B cell (primary cell): ENCODE results near the gene ZSWIM6. TPM values are rescaled to one million over a fixed set of nuclear protein-coding genes. Genes with fewer than 3 reads are reported as not detected.

Source experiments
- ATAC-seq: fragments of 200-7000 bp; cut with Tn5 transposase; one replicate; pipeline ENCODE4 v1.10.0; 2021; ENCODE audit warnings: low read depth, mild to moderate bottlenecking, moderate number of reproducible peaks, moderate library complexity
- CTCF ChIA-PET: fragments of 350-600 bp; sonication (Branson Sonifier 250); formaldehyde crosslinking; loops from one replicate; lab custom pipeline; 2021; ENCODE audit warnings: antibody characterized with exemption, inconsistent platforms; lab: Charles Lee
- POLR2A ChIA-PET: fragments of 350-600 bp; sonication (Branson Sonifier 250); formaldehyde crosslinking; loops from one replicate; lab custom pipeline; 2021; ENCODE audit warnings: antibody characterized with exemption; lab: Charles Lee
- DNase-seq: peaks from one replicate; pipeline ENCODE4 v3.0.0; 2013
- H2AFZ ChIP-seq: 2 replicates; pipeline ENCODE4 v1.6.1; 2012; ENCODE audit warnings: mild to moderate bottlenecking, low read depth, low read length; ENCODE audit not compliant: insufficient read depth, poor library complexity, severe bottlenecking
- H3K27ac ChIP-seq, 2 donors: 1 replicate in 1 of 2; 2 replicates in 1 of 2; pipeline ENCODE4 v1.5.1; 2012 to 2013; ENCODE audit warnings: low read length in 2 of 2, mild to moderate bottlenecking in 2 of 2, moderate library complexity in 1 of 2
- H3K27me3 ChIP-seq, 4 experiments: fragments of 200-600 bp in 1 of 4; sonication (generic) in 1 of 4; replicated peaks in 1 of 4; 1 replicate in 2 of 4; 2 replicates in 2 of 4; pipeline versions ENCODE4 v1.6.1 to v1.7.0; 2013 to 2016; ENCODE audit warnings: low read length in 3 of 4, mild to moderate bottlenecking in 2 of 4, mixed read lengths in 1 of 4, moderate library complexity in 1 of 4; ENCODE audit not compliant: insufficient read depth in 4 of 4, control insufficient read depth in 3 of 4; ENCODE audit errors: control extremely low read depth in 1 of 4
- H3K36me3 ChIP-seq, 2 experiments: replicated peaks in 1 of 2; 1 replicate in 1 of 2; 2 replicates in 1 of 2; pipeline versions ENCODE4 v1.6.1 to v1.7.1; 2013; ENCODE audit warnings: low read length in 1 of 2; ENCODE audit not compliant: insufficient read depth in 2 of 2, control insufficient read depth in 1 of 2; ENCODE audit errors: control extremely low read depth in 1 of 2, extremely low read depth in 1 of 2
- H3K4me1 ChIP-seq, 2 donors: fragments of 200-600 bp in 1 of 2; sonication (generic) in 1 of 2; 1 replicate in 1 of 2; 2 replicates in 1 of 2; pipeline versions ENCODE4 v1.5.1 to v1.6.1; 2013 to 2017; ENCODE audit warnings: low read length in 2 of 2; ENCODE audit not compliant: control insufficient read depth in 2 of 2, insufficient read depth in 2 of 2
- H3K4me2 ChIP-seq: replicated peaks from 2 replicates; pipeline ENCODE3; 2012; ENCODE audit warnings: mild to moderate bottlenecking, low read depth, low read length; ENCODE audit not compliant: poor library complexity, severe bottlenecking
- H3K4me3 ChIP-seq, 5 experiments: fragments of 200-600 bp in 1 of 5; sonication (generic) in 1 of 5; 1 replicate in 3 of 5; 2 replicates in 2 of 5; pipeline versions ENCODE4 v1.5.1 to v1.7.0; 2011 to 2016; ENCODE audit warnings: low read length in 4 of 5, mild to moderate bottlenecking in 4 of 5, low read depth in 2 of 5, control low read depth in 1 of 5, moderate library complexity in 1 of 5; ENCODE audit not compliant: insufficient read depth in 1 of 5; ENCODE audit errors: control extremely low read depth in 1 of 5, extremely low read depth in 1 of 5
- H3K79me2 ChIP-seq: fragments of 200-600 bp; sonication (generic); one replicate; pipeline ENCODE4 v1.6.0; 2016; ENCODE audit warnings: low read length; ENCODE audit not compliant: control insufficient read depth, insufficient read depth
- H3K9ac ChIP-seq: fragments of 200-600 bp; sonication (generic); 2 replicates; pipeline ENCODE4 v1.6.1; 2017; ENCODE audit warnings: mild to moderate bottlenecking, low read length, moderate library complexity
- H3K9me3 ChIP-seq, 3 donors: one replicate each; pipeline versions ENCODE4 v1.6.1 to v1.7.1; 2013; ENCODE audit warnings: low read length in 2 of 3; ENCODE audit not compliant: control insufficient read depth in 2 of 3, insufficient read depth in 1 of 3; ENCODE audit errors: control extremely low read depth in 1 of 3
- H4K20me1 ChIP-seq: 2 replicates; pipeline ENCODE4 v1.6.0; 2012; ENCODE audit warnings: mild to moderate bottlenecking, low read length; ENCODE audit not compliant: insufficient read depth, control insufficient read depth, poor library complexity, severe bottlenecking
- H3K27ac Mint-ChIP-seq: one replicate; pipeline ENCODE4 v1.8.0; 2021; ENCODE audit warnings: mixed read lengths
- H3K27me3 Mint-ChIP-seq: one replicate; pipeline ENCODE4 v1.8.0; 2021; ENCODE audit warnings: mixed read lengths
- H3K4me1 Mint-ChIP-seq: one replicate; pipeline ENCODE4 v1.8.0; 2021; ENCODE audit warnings: mixed read lengths
- H3K4me3 Mint-ChIP-seq: one replicate; pipeline ENCODE4 v1.8.0; 2021; ENCODE audit warnings: mixed read lengths
- H3K9me3 Mint-ChIP-seq: one replicate; pipeline ENCODE4 v1.8.0; 2022; ENCODE audit warnings: mixed read lengths; ENCODE audit not compliant: insufficient read depth
- CTCF ChIP-seq: fragments of 200-600 bp; IDR thresholded peaks from one replicate; pipeline ENCODE4 v1.8.0; 2022; ENCODE audit warnings: antibody characterized with exemption, mild to moderate bottlenecking
- EZH2 ChIP-seq: IDR thresholded peaks from 2 replicates; pipeline ENCODE4 v1.6.1; 2012; ENCODE audit warnings: borderline replicate concordance, low read depth, mild to moderate bottlenecking, moderate library complexity, low read length; ENCODE audit not compliant: insufficient read depth, poor library complexity, severe bottlenecking
- WGBS: methylation state at CpG from one replicate; pipeline ENCODE4 v1.1.5; 2013; ENCODE audit warnings: missing lambda C conversion rate; ENCODE audit not compliant: insufficient coverage; 5-methylcytosine and 5-hydroxymethylcytosine counted together
- intact Hi-C: fragments of 100-400 bp; cut with micrococcal nuclease; formaldehyde crosslinking; loops from one replicate; pipeline ENCODE4 v1.10.0; 2022
- polyA plus RNA-seq: library from polyadenylated mRNA; depleted of rRNA; stranded (reverse); fragments of >200 nt; gene quantifications from 2 replicates; pipeline ENCODE4 v1.2.3, GENCODE V29; 2012
- total RNA-seq, 2 donors: library from RNA; stranded (reverse); fragments of 120-200 nt in 1 of 2; gene quantifications; 1 replicate in 1 of 2; 2 replicates in 1 of 2; pipeline versions ENCODE4 v1.2.3 to v1.2.4, GENCODE V29; 2013 to 2022

Gene ZSWIM6
- total and polyA plus RNA-seq, 2 donors (not counting 1 experiment from before 2014, with no cell fraction given) = 7.9 to 16.4 TPM

DNA sequence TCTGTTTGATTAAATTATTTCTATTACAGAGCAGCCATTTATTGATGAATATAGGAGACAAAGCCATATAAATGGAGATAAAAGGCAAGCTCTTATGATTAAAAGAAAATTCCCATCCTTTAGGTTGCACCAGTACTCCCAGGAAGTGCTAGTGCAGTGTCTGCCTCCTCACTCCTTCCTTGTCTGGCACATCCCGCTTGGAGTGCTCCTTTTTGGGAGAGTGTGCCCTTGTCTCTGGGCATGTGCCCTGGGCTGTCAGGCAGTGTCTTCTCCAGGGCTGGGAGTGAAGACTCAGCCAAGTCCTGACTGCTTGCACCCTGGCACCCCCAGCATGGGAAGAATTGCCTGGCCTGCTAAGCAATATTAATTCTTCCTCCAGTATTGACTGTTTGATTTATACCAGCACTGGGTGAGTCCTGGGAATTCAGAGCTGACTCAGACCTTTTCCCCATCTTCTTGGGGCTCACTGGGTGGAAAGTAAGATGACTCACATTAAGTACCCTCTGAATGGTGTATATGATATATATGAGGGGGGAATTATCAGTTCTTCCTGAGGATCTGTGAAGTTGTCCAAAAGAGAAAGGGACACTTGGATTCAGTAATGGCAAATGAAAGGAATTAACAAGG is 62.1 kb downstream of the ZSWIM6 start:
- TF ChIP-seq EZH2 = no peak
- TF ChIP-seq CTCF = no peak
- Histone ChIP-seq H3K79me2 (peaks cover 55% of the 10 kb centered on the region), H3K4me2 (no peak overlapping the region), H3K4me3 (no peak overlapping the region), H2AFZ (no peak overlapping the region), H3K9ac (no peak overlapping the region), H3K27ac (no peak overlapping the region), H3K27me3 (no peaks in the 10 kb centered on the region), H3K9me3 (peaks cover 0 to 4% (median 0%) of the 10 kb centered on the region in 3 donors), H3K4me1 (no peaks in the 10 kb centered on the region), H4K20me1 (peaks cover 48% of the 10 kb centered on the region), H3K36me3 (peaks cover 0 to 4% of the 10 kb centered on the region in 2 experiments)
- Mint-ChIP-seq H3K27ac (no peak overlapping the region), H3K4me3 (no peak overlapping the region), H3K9me3 (no peaks in the 10 kb centered on the region), H3K27me3 (no peaks in the 10 kb centered on the region), H3K4me1 (peaks cover 10% of the 10 kb centered on the region)
- ATAC-seq (no peak), DNase-seq (no peak)
- WGBS = 100% methylated on average over 1 of the region's 1 CpG
- POLR2A ChIA-PET = no interaction called here
- CTCF ChIA-PET = no interaction called here
- intact Hi-C loops = no loop called here

GRCh38 chr5:61394793-61395192 is 62.7 kb downstream of the ZSWIM6 start:
- H3K27me3 Mint-ChIP-seq = no peaks in the 10 kb centered on the region
- ChIA-PET CTCF (no interaction called here), POLR2A (interaction anchor here (0.5 kb wide), 1 partner anchor 1639 kb away, joined by 3 read pairs; no protein-coding TSS in a partner anchor)
- TF ChIP-seq CTCF (no peak), EZH2 (no peak)
- no peaks in the 10 kb centered on the region for H3K9me3 Mint-ChIP-seq
- H3K27ac Mint-ChIP-seq = no peak overlapping the region
- Histone ChIP-seq H3K9ac (no peak overlapping the region), H3K4me2 (no peak overlapping the region), H4K20me1 (peaks cover 51% of the 10 kb centered on the region), H3K27me3 (no peaks in the 10 kb centered on the region), H3K9me3 (peaks cover 0 to 4% (median 0%) of the 10 kb centered on the region in 3 donors), H3K4me3 (no peak overlapping the region), H3K36me3 (peaks cover 0 to 4% of the 10 kb centered on the region in 2 experiments), H3K4me1 (no peaks in the 10 kb centered on the region), H3K79me2 (peaks cover 57% of the 10 kb centered on the region), H3K27ac (no peak overlapping the region), H2AFZ (no peak overlapping the region)
- H3K4me3 Mint-ChIP-seq = no peak overlapping the region
- ATAC-seq (no peak), DNase-seq (no peak)
- intact Hi-C loops = no loop called here
- 92% methylated on average over 2 of the region's 2 CpGs for WGBS
- peaks cover 14% of the 10 kb centered on the region for H3K4me1 Mint-ChIP-seq
